H54 (cell line): Measurements from ENCODE around the gene NIN.
"Not testable (repeated sequence)": the region's sequence is repeated elsewhere in the genome, so short reads cannot be mapped to it uniquely, and the experiment has no call there.

Experiments
- DNase-seq: peaks from one replicate; pipeline ENCODE4 v3.0.0; 2011; ENCODE audit warnings: low spot score, mixed read lengths; ENCODE audit not compliant: insufficient read length
- FAIRE-seq: peaks from 3 replicates; lab custom pipeline; 2011; peaks lifted over from hg19 to GRCh38; lab: Jason Lieb, UNC
- POLR2A ChIP-seq: IDR thresholded peaks from 2 replicates; pipeline ENCODE4 v1.6.1; 2011; ENCODE audit warnings: low read depth, mild to moderate bottlenecking, low read length

Gene NIN

GRCh38 chr14:50734950-50735695 lies 95.8 kb downstream of the NIN start:
- DNase-seq (no peak), FAIRE-seq (no peak)
- TF ChIP-seq POLR2A, result no peak

- DNase-seq (no peak), FAIRE-seq (no peak)
- TF ChIP-seq POLR2A, result no peak
Observed at GRCh38 chr14:50733494-50733893, 97.5 kb downstream of the NIN start.

DNA sequence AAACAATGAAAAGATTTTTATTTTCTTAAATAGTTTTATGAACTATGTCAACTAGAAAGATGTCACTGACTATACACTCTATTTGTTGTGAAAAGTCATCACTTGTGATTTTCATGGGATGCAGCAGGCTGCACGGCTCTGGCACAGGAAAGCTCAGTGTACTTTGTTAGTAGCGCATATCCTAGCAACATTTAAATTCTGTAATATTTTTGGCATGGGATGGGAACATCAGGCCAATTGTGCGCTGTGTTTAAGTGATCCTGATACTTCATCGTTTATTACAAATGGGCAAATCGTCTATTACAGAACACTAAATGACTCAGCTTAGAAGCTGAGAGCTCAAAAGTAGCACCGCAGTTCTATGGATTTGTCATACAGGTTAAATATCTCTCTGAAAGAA lies 102.1 kb downstream of the NIN start:
- no peak for TF ChIP-seq POLR2A
- DNase-seq, result no peak
- no peak for FAIRE-seq

DNA sequence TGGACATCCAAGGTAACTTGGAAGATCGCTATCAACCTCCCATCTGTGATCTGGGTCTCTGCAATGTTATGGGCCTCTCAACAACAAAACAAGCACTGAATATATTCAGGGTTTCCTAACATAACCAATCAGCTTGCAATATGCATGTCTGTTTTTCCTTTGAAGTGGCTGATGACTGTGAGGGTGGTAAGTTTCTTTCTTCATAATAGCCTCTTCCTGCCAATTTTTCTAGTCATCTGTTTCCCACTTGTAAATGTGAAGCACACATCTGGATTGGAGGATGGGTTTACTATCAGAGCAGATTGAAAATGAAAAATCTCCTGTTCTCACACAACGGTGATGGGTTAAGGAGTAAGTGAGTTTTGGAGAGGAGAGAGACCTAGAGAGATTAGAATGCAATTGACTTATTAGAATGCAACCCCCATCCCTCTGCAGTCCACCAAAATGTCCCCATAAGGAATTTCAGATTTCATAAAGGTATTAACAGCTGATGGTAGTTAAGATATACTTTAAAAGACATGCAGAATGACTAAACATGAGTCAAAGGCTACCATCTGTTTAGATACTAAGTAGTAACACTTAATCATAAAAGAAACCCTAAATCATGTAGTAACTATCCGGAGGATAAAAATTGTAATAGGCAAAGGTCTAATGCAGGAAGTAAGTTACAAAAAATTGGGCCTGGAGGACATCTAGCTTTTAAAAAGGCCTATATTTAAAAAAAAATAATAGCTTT lies 104.4 kb downstream of the NIN start:
- TF ChIP-seq POLR2A, result no peak
- no peak for FAIRE-seq
- no peak for DNase-seq

DNA sequence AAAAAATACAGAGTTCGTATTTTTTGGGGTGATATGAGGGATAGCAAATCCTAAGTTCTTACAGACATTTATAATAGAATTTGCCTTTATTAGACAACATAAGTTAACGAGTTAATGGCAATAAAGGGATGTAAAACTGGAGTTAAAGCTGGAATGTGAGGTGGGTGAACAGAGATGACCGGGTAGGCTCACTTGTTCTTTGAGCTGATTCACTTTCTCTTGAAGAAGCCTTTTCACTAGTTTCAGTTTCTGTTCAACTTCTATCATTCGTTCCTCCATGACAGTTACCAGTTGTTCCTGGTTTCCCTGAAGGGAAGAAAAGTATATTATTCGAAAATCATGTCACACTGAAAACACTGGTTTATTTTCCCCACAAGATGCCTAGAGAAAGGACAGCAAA lies 105.2 kb downstream of the NIN start:
- DNase-seq, result no peak
- no peak for TF ChIP-seq POLR2A
- no peak for FAIRE-seq

GRCh38 chr14:50719911-50720759 lies 110.8 kb downstream of the NIN start:
- no peak for TF ChIP-seq POLR2A
- no peak for FAIRE-seq
- DNase-seq, result no peak

GRCh38 chr14:50718949-50719348 lies 112.0 kb downstream of the NIN start:
- FAIRE-seq (no peak), DNase-seq (no peak)
- no peak for TF ChIP-seq POLR2A

- TF ChIP-seq POLR2A, result no peak
- FAIRE-seq (no peak), DNase-seq (no peak)
Observed at GRCh38 chr14:50717811-50718210, 113.2 kb downstream of the NIN start.

- FAIRE-seq (no peak), DNase-seq (peak; percentile 13)
- no peak for TF ChIP-seq POLR2A
Observed at GRCh38 chr14:50714450-50715073, 116.4 kb downstream of the NIN start.

GRCh38 chr14:50711043-50711442 lies 119.9 kb downstream of the NIN start:
- no peak for TF ChIP-seq POLR2A
- no peak for DNase-seq
- FAIRE-seq, result no peak

DNA sequence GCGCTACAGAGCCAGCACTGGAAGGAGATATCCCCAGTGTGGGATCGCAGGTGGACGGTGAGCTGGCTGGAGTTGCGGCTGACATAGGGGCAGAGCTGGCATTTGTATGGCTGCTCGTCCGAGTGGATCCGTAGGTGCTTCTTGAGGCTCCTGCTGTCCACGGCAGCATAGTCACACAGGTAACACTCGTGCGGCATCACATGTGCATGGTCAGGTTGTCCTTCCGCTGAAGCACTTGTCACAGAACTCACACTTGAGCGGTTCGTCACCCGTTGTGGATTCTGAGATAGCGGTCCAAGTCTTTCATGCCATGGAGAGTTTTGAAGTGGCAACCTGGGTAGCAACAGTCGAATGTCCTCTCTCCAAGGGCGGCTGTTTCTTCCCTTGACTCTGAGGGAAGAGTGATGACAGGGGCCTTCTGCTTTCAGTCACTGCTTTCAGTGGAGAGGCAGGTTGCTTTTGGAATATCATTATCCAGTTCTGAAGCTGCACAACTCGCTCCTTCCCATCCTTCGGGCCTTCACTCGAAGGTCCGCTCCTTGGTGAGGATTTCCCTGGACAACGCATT lies 125.9 kb downstream of the NIN start:
- FAIRE-seq, result no peak

DNA sequence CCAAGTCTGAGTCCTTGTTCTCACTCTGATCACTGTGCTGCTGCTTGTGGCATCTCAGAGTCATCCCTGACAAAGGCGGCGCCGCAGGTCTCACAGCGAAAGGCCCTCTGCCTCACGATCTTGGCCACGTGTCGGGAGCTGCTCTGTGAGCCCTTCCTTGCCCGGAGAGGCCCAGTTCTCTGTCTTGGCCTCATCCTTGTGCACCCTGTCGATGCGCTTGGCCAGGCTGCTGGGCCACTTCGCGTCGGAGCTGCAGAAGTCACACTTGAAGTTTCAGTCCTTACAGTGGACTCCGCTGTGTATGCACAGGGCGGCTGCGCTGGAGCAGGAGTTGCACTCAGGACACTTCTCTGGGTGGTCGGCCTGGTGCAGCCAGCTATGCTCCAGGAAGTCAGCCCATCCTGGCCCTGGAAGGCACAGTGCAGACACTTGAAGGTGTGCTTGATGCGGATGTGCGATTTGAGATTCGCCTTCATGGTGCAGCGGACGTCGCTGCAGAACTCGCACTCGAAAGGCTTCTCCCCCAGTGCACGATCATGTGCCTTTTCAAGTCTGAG lies 126.4 kb downstream of the NIN start:
- DNase-seq (no peak), FAIRE-seq (no peak)
- TF ChIP-seq POLR2A, result no peak

More for the DNA sequence above, 125.9 kb downstream of the NIN start:
- DNase-seq, result no peak
- TF ChIP-seq POLR2A, result no peak

DNA sequence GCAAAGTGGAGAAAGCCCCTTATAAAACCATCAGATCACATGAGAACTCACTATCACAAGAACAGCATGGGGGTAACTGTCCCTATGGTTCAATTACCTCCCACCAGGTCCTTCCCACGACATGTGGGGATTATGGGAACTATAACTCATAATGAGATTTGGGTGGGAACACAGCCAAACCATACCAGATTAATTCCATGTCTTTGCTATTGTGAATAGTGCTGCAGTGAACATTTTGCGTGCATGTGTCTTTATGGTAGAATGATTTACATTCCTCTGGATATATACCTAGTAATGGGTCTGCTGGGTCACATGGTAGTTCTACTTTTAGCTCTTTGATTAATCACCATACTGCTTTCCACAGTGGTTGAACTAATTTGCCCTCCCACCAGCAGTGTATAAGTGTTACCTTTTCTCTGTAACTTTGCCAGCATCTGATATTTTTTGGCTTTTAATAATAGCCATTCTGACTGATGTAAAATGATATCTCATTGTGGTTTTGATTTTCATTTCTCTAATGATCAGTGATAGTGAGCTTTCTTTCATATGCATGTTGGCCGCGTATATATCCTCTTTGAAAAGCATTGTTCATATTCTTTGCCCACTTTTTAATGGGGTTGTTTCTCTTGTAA lies 133.2 kb downstream of the NIN start:
- DNase-seq (no peak), FAIRE-seq (no peak)

DNA sequence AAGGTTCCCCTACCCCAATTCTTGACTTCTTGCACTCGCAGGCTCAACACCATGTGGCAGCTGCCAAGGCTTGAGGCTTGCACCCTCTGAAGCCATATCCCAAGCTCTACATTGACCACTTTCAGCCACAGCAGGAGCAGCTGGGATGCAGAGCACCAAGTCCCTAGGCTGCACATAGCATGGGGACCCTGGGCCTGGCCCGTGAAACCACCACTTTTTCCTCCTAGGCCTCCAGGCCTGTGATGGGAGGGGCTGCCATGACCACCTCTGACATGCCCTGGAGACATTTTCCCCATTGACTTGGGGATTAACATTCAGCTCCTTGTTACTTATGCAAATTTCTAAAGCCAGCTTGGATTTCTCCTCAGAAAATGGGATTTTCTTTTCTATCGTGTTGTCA lies 136.7 kb downstream of the NIN start:
- FAIRE-seq, DNase-seq: not testable (repeated sequence)

More for the DNA sequence above, 133.2 kb downstream of the NIN start:
- TF ChIP-seq POLR2A, result no peak
